ENCODE measurements around the gene IRAG1.

IRAG1 gene

GRCh38 chr11:10664496-10664895 is 29.1 kb downstream of the IRAG1 start:
- DNase-seq: no peak

- no peak for DNase-seq
Measured at GRCh38 chr11:10663990-10664389, 29.6 kb downstream of the IRAG1 start.

- DNase-seq: no peak
Measured at GRCh38 chr11:10663365-10663764, 30.2 kb downstream of the IRAG1 start.

DNA sequence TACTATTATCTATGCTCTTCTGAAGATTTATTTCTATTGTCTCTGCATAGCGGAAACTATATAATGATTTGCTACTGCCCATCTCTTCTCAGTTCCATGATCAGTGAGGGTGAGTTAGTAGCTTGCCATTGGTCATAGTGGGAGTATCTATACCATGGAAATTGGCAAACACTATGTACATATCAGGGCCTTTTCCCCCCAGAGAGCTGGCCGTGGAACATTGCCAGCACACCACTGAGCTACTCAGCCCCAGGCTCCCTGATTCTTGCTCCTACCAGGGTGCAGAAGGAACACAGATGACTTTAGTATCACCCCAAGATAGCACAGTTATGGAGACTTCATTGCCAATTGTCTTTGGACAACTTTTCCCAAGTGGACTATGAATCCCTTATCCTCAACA is 33.2 kb downstream of the IRAG1 start:
- no peak for DNase-seq

- DNase-seq: no peak
Measured at GRCh38 chr11:10659339-10660216, 34.0 kb downstream of the IRAG1 start.

DNA sequence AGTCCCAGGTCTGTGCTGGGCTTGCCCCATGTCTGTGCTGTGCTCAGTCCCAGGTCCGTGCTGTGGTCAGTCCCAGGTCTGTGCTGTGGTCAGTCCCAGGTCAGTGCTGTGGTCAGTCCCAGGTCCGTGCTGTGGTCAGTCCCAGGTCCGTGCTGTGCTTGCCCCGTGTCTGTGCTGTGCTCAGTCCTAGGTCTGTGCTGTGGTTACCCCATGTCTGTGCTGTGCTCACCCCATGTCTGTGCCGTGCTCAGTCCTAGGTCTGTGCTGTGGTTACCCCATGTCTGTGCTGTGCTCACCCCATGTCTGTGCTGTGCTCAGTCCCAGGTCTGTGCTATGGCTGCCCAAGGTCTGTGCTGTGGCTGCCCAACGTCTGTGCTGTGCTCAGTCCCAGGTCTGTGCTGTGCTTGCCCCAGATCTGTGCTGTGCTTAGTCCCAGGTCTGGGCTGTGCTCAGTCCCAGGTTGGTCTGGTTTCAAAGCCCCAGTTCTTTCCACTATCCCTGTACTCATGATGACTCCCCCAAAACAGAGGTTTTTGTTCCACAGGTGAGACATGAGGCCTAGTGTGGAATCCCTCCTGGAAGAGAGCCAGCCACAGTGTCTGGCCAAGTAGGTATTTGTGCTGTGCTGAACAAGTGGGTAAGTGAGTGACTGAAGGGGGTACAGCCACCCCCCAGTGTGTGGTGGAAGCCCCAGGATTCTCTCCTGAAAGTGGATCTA is 34.8 kb downstream of the IRAG1 start:
- no peak for DNase-seq

DNA sequence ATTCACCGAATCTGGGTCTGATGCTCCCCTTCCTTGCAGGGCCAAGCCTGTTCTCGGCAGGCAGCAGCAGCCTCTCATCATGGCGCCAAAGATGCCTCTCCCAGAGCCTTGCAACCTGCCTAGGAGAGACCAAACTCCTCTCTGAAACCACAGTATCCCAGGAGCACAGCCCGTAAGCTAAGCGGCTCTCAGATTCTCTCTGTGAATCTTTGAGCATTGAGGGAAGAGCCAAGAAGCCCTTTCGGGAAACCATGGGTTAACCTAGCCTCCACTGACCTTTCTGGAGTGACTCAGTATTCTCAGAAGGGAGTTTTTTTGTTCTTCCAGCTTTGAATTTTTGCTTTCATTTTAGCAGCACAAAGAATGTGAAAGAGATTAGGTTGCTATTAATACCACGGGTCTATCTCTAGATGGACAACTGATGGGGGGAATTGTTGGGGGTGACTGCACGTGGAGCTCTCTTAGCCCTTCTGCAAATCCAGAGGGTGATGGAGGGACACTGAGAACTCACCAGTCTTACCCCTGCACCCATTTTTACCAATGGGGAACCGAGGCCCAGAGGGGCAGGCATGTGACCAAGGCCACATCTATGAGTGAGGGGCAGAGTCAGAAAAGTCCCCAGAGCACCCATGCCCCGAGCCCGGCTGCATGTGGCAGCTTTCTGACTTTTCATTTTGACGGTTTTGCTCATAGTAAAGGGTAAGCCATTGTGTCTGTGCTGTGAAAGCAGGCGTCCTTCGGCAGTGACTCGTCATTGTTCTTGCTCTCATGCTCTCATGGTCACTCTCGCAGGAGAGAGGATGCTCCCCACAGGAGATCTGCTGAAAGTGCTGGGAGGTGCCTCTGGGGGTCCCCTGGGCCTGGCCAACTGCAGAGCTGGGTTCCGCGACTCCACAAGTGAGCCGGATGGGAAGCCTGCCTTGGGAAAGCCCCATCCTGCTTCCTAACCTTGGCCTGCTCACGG is 36.0 kb downstream of the IRAG1 start:
- no peak for DNase-seq

DNA sequence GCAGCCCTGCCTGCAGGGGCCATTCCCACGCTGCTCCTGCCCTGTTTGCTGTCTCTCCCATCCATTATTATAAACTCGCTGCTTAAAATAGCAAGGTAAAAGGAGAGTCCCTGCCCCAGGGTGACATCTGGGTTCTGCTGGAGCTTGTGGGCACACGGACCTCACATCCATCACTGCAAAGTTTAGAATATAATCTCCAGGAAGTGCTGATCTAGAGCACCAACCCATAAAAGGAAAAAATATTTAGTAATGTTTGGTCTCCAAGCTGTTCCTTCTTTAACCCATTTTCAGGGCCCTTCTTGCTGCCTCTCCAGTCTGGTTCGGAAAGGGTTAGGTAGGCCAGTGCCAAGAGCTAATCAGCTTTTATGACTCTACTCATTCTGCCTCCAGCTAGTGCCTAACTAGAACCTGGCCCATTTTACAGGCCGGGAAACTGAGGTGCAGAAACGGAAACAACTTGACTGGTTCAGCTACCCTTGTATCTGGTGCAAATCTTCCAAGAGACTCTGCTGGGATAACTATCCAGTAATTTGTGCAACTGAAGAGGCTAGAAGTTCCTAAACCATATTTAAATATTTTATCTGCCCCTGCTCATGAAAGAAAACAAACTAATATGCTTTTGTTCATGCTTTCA is 37.5 kb downstream of the IRAG1 start:
- no peak for DNase-seq

- no peak for DNase-seq
Measured at GRCh38 chr11:10655227-10655626, 38.3 kb downstream of the IRAG1 start.

DNA sequence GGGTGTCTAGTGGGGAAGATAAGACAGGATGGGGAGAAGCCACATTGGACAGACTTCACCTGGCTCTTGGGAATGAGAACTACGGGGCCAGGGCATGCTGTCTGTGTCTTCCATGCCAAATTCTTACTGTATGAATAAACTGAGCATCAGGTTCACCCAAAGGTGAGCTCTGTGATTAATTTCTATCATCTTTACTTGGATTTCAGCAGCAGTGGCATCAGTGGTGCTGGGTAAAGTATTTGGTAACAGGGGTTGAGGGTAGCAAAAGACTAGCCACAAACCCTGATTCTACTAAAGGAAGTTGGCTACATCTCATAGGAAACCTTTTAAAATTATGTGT is 38.8 kb downstream of the IRAG1 start:
- no peak for DNase-seq

- DNase-seq: no peak
Measured at GRCh38 chr11:10653946-10654810, 39.4 kb downstream of the IRAG1 start.

DNA sequence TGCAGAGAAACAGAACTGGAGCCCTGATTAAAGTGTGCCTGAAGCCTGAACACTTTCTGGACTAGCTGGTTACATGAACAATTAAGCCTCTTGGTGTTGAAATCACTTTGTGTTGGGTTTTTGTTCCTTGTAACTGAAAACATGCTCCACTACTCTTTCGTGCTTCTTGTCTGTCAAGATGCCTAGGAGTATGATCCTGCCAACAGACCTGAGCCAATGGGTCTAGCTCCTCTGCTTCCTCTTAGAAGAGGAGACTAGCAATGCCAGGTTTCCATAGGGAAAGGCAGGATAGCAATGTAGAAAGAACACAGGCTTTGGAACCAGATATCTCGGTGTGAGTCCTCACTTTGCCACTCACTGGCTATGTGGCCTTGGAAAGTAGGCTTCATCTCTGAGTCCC is 40.3 kb downstream of the IRAG1 start:
- no peak for DNase-seq

GRCh38 chr11:10651656-10652361 is 41.7 kb downstream of the IRAG1 start:
- no peak for DNase-seq

DNA sequence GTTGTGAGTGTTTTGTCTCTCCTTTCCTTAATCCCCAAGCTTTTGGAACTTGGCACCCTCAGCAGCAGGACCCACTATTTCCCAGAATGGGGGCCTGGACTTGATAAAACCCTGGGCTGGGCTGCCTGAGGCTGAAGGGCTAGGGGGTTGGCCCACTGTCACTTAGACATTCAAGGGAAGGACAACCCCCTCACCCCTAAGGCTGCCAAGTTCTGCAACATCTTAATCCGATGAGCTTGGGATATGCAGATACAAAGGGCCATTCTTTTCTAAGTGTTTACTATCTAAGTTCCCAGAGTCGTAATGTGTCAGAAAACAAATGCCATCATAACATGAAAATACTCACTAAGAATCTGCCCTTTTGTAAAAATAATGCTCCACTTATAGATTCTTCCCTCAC is 42.9 kb downstream of the IRAG1 start:
- DNase-seq: no peak

DNA sequence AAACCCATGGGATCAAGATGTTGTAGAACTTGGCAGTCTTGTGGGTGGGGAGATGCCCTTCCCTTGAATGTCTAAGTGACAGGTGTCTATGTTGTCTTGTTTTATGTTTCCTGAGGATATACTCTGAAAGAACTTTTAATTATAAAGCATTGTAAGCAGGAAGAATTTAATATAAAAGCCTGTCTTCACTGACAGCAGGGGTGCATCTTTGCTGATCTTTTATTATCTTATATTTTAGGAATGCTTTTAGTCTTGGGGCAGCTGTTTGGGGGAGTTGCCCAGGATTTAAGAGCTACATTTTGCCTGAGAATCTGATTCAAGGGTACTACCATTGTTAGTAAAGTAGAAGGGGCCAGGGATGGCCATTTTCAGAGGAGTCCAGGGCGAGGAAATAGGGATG is 43.4 kb downstream of the IRAG1 start:
- DNase-seq: no peak

DNA sequence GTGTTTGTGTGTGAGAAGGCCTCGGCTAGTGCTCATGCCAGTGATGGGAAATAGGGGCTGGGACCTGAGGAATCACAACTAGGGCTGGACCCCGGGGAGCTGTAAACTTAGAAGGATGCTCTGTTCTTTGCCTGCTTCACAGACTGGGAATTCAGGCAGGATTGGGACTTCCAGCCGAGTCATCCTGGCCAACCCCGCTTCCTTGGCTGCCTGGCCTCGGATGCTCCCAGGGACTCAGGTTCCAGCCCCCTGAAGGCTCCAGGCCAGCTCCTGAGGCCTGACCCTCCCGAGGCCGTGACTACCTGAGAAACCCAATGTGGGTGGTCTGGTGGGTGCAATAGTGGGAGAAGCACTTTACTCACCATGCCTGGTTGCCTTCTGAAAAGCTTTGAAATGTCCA is 44.7 kb downstream of the IRAG1 start:
- no peak for DNase-seq

DNA sequence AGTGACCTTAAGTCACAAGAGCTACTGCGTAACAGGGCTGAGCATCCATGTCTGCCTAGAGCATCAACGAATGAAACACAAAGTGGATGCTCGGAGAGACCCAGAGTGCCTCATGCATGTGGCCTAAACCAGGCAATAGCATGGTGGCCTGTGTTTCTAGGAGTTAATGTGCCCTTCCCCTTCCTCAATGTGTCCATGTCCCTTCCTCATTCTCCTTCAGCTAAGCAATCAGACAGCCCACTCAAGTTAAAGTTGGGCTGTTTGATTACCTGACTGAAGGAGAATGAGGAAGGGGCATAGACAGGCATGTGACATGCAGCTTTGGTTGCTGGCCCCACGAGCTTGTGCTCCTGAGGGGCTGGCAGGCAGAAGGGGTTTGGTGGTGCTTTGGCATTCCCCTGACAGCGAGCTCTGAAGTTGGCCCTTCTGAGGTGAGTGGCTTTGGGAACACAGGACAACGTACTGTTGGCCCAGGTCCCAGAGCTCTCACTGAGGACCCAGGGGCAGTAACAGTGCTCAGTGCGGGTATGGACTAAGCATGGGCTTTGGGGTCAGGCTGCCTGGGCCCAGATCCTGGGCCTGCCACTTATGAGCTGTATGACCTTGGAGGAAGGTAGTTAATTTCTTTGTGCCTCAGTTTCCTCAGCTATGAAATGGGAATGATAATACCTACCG is 46.7 kb downstream of the IRAG1 start:
- no peak for DNase-seq

GRCh38 chr11:10646005-10646404 is 47.5 kb downstream of the IRAG1 start:
- DNase-seq: no peak

- no peak for DNase-seq
Measured at GRCh38 chr11:10645212-10645795, 48.3 kb downstream of the IRAG1 start.

Measured in T-helper 9 cell (primary cell).